CD8-positive, alpha-beta memory T cell (primary cell): ENCODE data around the gene ZFP91. TPM values are rescaled to one million over a fixed set of nuclear protein-coding genes. Genes with fewer than 3 reads are reported as not detected.
A peak's percentile ranks its signal among the peaks of the same experiment; 100 is the strongest.

ENCODE experiments used
- CTCF ChIA-PET: fragments of 350-600 bp; sonication (Branson Sonifier 250); formaldehyde crosslinking; loops from one replicate; lab custom pipeline; 2021; ENCODE audit warnings: antibody characterized with exemption; lab: Charles Lee
- POLR2A ChIA-PET: fragments of 350-600 bp; sonication (Branson Sonifier 250); formaldehyde crosslinking; loops from one replicate; lab custom pipeline; 2021; ENCODE audit warnings: antibody characterized with exemption; lab: Charles Lee
- DNase-seq, 5 donors: peaks; one replicate each; pipeline versions ENCODE4 v3.0.0 to v3.0.0-alpha.2; 2020 to 2022; ENCODE audit warnings: mixed read lengths in 1 of 5
- H3K27ac ChIP-seq: one replicate; pipeline ENCODE4 v1.7.0; 2013; ENCODE audit warnings: low read depth, mild to moderate bottlenecking, low read length, moderate library complexity
- H3K27me3 ChIP-seq: 2 replicates; pipeline ENCODE4 v1.7.0; 2013; ENCODE audit warnings: low read length, mild to moderate bottlenecking; ENCODE audit not compliant: insufficient read depth, poor library complexity, severe bottlenecking
- H3K36me3 ChIP-seq: 2 replicates; pipeline ENCODE4 v1.7.0; 2013; ENCODE audit warnings: mild to moderate bottlenecking, low read length, moderate library complexity; ENCODE audit not compliant: insufficient read depth
- H3K4me1 ChIP-seq: 2 replicates; pipeline ENCODE4 v1.7.0; 2013; ENCODE audit warnings: mild to moderate bottlenecking, low read length, moderate library complexity; ENCODE audit not compliant: insufficient read depth
- H3K4me3 ChIP-seq: 2 replicates; pipeline ENCODE4 v1.7.0; 2013; ENCODE audit warnings: mild to moderate bottlenecking, low read length
- H3K9me3 ChIP-seq: 2 replicates; pipeline ENCODE4 v1.7.0; 2013; ENCODE audit warnings: mild to moderate bottlenecking, low read length
- H3K27ac Mint-ChIP-seq, 8 donors: one replicate each; pipeline ENCODE4 v1.8.0; 2020 to 2021; ENCODE audit warnings: mixed read lengths in 8 of 8, mild to moderate bottlenecking in 6 of 8, inconsistent platforms in 3 of 8, moderate library complexity in 3 of 8
- H3K27me3 Mint-ChIP-seq, 2 donors: one replicate each; pipeline ENCODE4 v1.8.0; 2020 to 2021; ENCODE audit warnings: mixed read lengths in 2 of 2, mild to moderate bottlenecking in 1 of 2, moderate library complexity in 1 of 2
- H3K36me3 Mint-ChIP-seq, 3 donors: one replicate each; pipeline ENCODE4 v1.8.0; 2020 to 2021; ENCODE audit warnings: mixed read lengths in 3 of 3, inconsistent platforms in 1 of 3, mild to moderate bottlenecking in 1 of 3
- H3K4me1 Mint-ChIP-seq, 3 donors: one replicate each; pipeline ENCODE4 v1.8.0; 2020 to 2021; ENCODE audit warnings: mixed read lengths in 3 of 3, inconsistent platforms in 1 of 3, mild to moderate bottlenecking in 1 of 3
- H3K4me3 Mint-ChIP-seq, 7 donors: one replicate each; pipeline ENCODE4 v1.8.0; 2020 to 2021; ENCODE audit warnings: mixed read lengths in 7 of 7, mild to moderate bottlenecking in 6 of 7, moderate library complexity in 4 of 7, inconsistent platforms in 2 of 7
- H3K9me3 Mint-ChIP-seq, 5 donors: one replicate each; pipeline ENCODE4 v1.8.0; 2020 to 2022; ENCODE audit warnings: mixed read lengths in 5 of 5, mild to moderate bottlenecking in 3 of 5, moderate library complexity in 2 of 5, inconsistent platforms in 1 of 5
- polyA plus RNA-seq: library from polyadenylated mRNA; unstranded; fragments of 300-500 nt; fragmentation: Illumina TruSeq; gene quantifications from one replicate; pipeline ENCODE4 v1.2.3, GENCODE V29; 2021
- total RNA-seq, 2 experiments: library from RNA; stranded (reverse); gene quantifications; one replicate each; pipeline ENCODE4 v1.2.3, GENCODE V29; 2021

ZFP91 gene
- total and polyA plus RNA-seq, 3 experiments from 2014 or later, result 6.9 to 61.7 (median 61.0) TPM

DNA sequence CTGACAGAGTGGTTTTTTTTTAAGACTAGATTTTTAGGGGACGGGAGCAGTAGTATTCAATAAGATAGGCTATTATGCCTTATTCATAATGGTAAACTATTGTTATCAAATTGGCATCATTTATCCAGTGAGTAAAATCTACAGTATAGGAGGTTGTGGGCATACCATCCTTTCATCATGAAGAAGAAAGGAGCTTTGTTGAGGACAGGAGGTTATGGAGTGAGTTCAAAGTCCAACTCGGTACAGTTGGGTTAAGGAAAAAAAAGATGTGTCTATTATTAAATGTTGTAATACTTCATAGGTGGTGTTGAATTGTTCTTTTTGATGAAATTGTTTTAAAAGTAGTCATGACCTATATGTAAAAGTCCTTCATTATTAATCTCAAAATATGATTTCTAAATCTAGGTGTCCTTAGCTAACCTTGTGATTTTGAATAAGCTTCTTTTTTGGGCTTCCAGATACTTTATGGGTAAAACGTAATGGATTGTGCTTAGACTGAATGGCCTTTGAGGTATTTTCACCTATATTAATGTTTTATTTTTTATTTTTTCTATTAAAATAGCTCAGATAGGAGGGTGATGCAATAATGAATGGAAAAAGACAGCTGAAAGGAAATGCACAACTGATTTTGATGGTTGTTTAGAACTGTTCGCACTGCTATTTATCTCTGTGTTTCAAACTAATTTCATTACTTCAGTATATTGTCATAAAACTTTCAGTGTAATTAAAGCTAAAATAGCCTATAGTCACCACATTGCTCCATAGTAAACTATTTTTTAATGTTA lies 28.3 kb downstream of the ZFP91 start:
- Mint-ChIP-seq H3K36me3 (peaks cover 11 to 55% (median 19%) of the 10 kb centered on the region in 3 donors), H3K27ac (peak overlapping the region in 6 of 8 donors; percentile 14 to 85 (median 44)), H3K4me1 (peaks cover 55 to 74% (median 66%) of the 10 kb centered on the region in 3 donors)

DNA sequence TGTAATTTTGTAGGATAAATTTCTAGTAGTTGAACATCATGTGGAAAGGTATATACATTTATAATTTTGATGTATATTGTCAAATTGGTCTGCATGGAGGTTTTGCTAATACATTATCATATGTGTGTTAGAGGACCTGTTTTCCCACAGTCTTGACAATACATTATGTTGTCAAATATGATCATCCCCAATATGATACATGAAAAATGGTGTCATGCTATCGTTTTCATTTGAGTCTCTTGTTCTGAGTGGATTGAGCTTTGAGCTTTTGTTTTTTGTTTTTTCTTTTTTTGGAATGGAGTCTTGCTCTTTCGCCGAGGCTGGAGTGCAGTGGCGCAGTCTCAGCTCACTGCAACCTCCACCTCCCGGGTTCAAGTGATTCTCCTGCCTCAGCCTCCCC lies 29.5 kb downstream of the ZFP91 start:
- Histone ChIP-seq H3K9me3 (no peaks in the 10 kb centered on the region), H3K4me1 (peaks cover 24% of the 10 kb centered on the region), H3K27me3 (no peaks in the 10 kb centered on the region), H3K4me3 (no peak overlapping the region), H3K27ac (no peak overlapping the region), H3K36me3 (peaks cover 36% of the 10 kb centered on the region)
- H3K27me3 Mint-ChIP-seq, result no peaks in the 10 kb centered on the region
- no peak for DNase-seq
- peak overlapping the region in 1 of 8 donors; percentile 14 for H3K27ac Mint-ChIP-seq
- CTCF ChIA-PET, result interaction anchor here (7.8 kb wide), 1 partner anchor 40 kb away, joined by 27 read pairs; no protein-coding TSS in a partner anchor
- no peak overlapping the region for H3K4me3 Mint-ChIP-seq
- peaks cover 11 to 57% (median 25%) of the 10 kb centered on the region in 3 donors for H3K36me3 Mint-ChIP-seq
- POLR2A ChIA-PET, result no interaction called here
- peaks cover 43 to 63% (median 53%) of the 10 kb centered on the region in 3 donors for H3K4me1 Mint-ChIP-seq
- H3K9me3 Mint-ChIP-seq, result no peaks in the 10 kb centered on the region

More for the DNA sequence above, 28.3 kb downstream of the ZFP91 start:
- no peak overlapping the region for H3K4me3 Mint-ChIP-seq
- Histone ChIP-seq H3K4me1 (peaks cover 24% of the 10 kb centered on the region), H3K27me3 (no peaks in the 10 kb centered on the region), H3K9me3 (no peaks in the 10 kb centered on the region), H3K36me3 (peaks cover 24% of the 10 kb centered on the region), H3K4me3 (no peak overlapping the region), H3K27ac (no peak overlapping the region)
- no peak for DNase-seq
- ChIA-PET POLR2A (interaction anchor here (1.2 kb wide), 1 partner anchor 9 kb away, joined by 3 read pairs; no protein-coding TSS in a partner anchor), CTCF (interaction anchor here (1.5 to 7.8 kb wide), 2 partner anchors 22 to 39 kb away, joined by 5 to 27 read pairs; no protein-coding TSS in a partner anchor)
- no peaks in the 10 kb centered on the region for H3K27me3 Mint-ChIP-seq
- H3K9me3 Mint-ChIP-seq, result no peaks in the 10 kb centered on the region

DNA sequence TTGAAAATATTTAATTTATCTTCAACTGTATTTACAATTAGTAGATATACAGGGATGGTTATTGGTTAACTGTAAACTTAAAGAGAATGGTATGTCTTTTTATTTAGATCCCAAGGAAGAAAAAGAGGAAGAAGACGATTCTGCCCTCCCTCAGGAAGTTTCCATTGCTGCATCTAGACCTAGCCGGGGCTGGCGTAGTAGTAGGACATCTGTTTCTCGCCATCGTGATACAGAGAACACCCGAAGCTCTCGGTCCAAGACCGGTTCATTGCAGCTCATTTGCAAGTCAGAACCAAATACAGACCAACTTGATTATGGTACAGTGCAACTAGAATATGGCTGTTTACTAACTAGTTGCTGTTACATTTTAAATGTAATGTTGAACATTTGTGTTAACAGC lies 30.9 kb downstream of the ZFP91 start:
- no peak overlapping the region for H3K4me3 ChIP-seq
- peaks cover 19% of the 10 kb centered on the region for H3K4me1 ChIP-seq
- Mint-ChIP-seq H3K4me3 (no peak overlapping the region), H3K4me1 (peaks cover 31 to 49% (median 40%) of the 10 kb centered on the region in 3 donors), H3K36me3 (peaks cover 18 to 65% (median 30%) of the 10 kb centered on the region in 3 donors), H3K27me3 (no peaks in the 10 kb centered on the region), H3K27ac (peak overlapping the region in 2 of 8 donors; percentile 3 to 22), H3K9me3 (no peaks in the 10 kb centered on the region)
- H3K36me3 ChIP-seq, result peaks cover 48% of the 10 kb centered on the region
- no peak overlapping the region for H3K27ac ChIP-seq
- ChIA-PET CTCF (interaction anchor here (1.4 to 7.8 kb wide), 2 partner anchors 42 to 86 kb away, joined by 3 to 27 read pairs; no protein-coding TSS in a partner anchor), POLR2A (no interaction called here)
- no peaks in the 10 kb centered on the region for H3K9me3 ChIP-seq
- no peaks in the 10 kb centered on the region for H3K27me3 ChIP-seq
- DNase-seq, result no peak

DNA sequence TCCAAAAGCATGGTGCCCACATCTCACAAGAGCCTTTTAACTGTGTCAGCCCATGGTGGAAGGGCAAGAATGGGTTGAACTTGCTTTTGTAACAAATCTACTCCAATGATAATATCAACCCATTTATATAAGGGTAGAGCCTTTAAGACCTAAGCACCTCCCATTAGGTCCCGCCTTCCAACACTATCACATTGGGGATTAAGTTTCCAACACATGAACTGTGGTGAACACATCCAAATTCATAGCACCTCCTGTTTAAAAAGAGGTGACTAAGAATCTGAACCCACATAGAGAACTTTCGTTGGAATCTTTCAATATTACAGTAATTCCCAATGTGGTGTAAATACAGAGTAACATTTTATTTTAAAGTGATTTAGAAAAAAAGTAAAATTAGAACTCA lies 34.4 kb downstream of the ZFP91 start:
- H3K36me3 Mint-ChIP-seq, result peaks cover 18 to 88% (median 47%) of the 10 kb centered on the region in 3 donors

DNA sequence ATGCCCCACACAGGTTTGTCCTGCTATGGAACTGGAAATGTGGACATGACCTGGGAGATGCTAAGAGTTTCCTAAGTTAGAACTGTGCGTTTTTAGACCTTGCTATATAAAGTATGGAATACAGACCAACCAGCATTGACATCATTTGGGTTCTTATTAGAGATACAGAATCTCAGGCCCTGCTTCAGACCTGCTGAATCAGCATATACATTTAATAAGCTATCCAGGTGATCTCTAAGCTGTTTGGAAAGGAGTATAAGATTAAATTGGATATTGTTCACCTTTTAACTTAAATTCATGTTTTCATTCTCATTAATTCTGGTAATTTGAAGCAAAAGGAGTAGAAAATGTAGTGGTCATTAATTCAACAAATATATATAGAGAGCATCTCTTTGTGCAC lies 36.7 kb downstream of the ZFP91 start:
- no peaks in the 10 kb centered on the region for H3K4me1 ChIP-seq
- Mint-ChIP-seq H3K27me3 (no peaks in the 10 kb centered on the region), H3K27ac (peak overlapping the region in 2 of 8 donors; percentile 25 to 71), H3K36me3 (peaks cover 18 to 94% (median 52%) of the 10 kb centered on the region in 3 donors), H3K9me3 (no peaks in the 10 kb centered on the region), H3K4me3 (no peak overlapping the region), H3K4me1 (peaks cover 0 to 13% (median 4%) of the 10 kb centered on the region in 3 donors)
- no peaks in the 10 kb centered on the region for H3K27me3 ChIP-seq
- ChIA-PET POLR2A (no interaction called here), CTCF (no interaction called here)
- no peaks in the 10 kb centered on the region for H3K9me3 ChIP-seq
- H3K4me3 ChIP-seq, result no peak overlapping the region
- DNase-seq, result no peak
- no peak overlapping the region for H3K27ac ChIP-seq
- H3K36me3 ChIP-seq, result peaks cover 72% of the 10 kb centered on the region

More for the DNA sequence above, 34.4 kb downstream of the ZFP91 start:
- Mint-ChIP-seq H3K27ac (no peak overlapping the region), H3K4me3 (no peak overlapping the region), H3K9me3 (no peaks in the 10 kb centered on the region), H3K27me3 (no peaks in the 10 kb centered on the region), H3K4me1 (peaks cover 10 to 23% (median 11%) of the 10 kb centered on the region in 3 donors)
- H3K27me3 ChIP-seq, result no peaks in the 10 kb centered on the region
- no peak for DNase-seq
- H3K4me1 ChIP-seq, result no peaks in the 10 kb centered on the region
- H3K9me3 ChIP-seq, result no peaks in the 10 kb centered on the region
- POLR2A ChIA-PET, result no interaction called here
- CTCF ChIA-PET, result no interaction called here
- no peak overlapping the region for H3K27ac ChIP-seq
- H3K4me3 ChIP-seq, result no peak overlapping the region
- H3K36me3 ChIP-seq, result peaks cover 69% of the 10 kb centered on the region

DNA sequence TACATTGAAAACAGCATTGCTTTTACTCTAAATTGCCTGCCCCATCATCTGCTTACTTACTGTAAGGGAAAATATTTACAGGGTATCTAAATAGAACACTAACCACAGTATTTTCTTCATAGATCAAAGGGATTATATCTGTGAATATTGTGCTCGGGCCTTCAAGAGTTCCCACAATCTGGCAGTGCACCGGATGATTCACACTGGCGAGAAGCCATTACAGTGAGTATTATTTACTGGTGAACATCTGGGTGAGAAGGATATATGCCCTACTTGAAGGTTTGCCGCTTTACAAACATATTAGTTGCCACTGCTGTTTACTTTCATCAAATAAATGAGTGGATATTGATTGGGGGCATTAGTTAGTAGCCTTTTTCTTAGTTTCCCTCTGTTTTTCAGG lies 37.7 kb downstream of the ZFP91 start:
- Histone ChIP-seq H3K4me3 (no peak overlapping the region), H3K27me3 (no peaks in the 10 kb centered on the region), H3K36me3 (peaks cover 62% of the 10 kb centered on the region), H3K9me3 (no peaks in the 10 kb centered on the region), H3K27ac (no peak overlapping the region), H3K4me1 (no peaks in the 10 kb centered on the region)
- POLR2A ChIA-PET, result no interaction called here
- DNase-seq, result no peak
- no peak overlapping the region for H3K4me3 Mint-ChIP-seq
- peak overlapping the region in 2 of 8 donors; percentile 6 to 45 for H3K27ac Mint-ChIP-seq
- CTCF ChIA-PET, result no interaction called here
- peaks cover 0 to 8% (median under 1%) of the 10 kb centered on the region in 3 donors for H3K4me1 Mint-ChIP-seq
- H3K27me3 Mint-ChIP-seq, result no peaks in the 10 kb centered on the region
- no peaks in the 10 kb centered on the region for H3K9me3 Mint-ChIP-seq
- H3K36me3 Mint-ChIP-seq, result peaks cover 14 to 89% (median 46%) of the 10 kb centered on the region in 3 donors

DNA sequence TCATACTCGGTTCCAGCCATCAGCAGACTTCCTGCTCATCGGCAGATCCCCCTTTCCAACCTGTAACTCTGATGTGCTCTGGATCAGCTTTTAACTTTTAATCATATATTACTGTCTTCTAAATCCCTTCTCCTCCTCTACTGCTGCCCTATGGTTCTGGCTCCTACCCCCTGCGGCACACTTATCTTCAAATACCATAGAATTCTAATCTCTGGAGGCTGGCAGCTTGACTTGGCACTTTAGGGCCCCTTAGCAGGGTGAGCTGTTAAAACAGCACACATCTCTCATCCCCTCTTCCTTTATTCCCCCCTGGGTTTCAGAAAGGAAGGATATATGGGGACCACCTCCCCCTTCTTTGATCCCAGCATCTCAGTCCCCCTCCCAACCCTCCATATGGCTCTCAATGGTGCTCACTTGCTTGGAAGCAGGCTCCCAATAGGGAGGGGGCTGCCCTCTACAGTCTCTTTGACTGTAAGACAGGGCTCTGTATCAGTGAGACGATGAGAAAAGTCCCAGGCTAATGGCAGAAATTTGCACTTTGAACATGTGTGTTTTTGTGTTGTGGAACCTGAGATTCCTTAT lies 39.2 kb downstream of the ZFP91 start:
- Histone ChIP-seq H3K4me1 (no peaks in the 10 kb centered on the region), H3K4me3 (no peak overlapping the region), H3K36me3 (peaks cover 53% of the 10 kb centered on the region), H3K27me3 (no peaks in the 10 kb centered on the region), H3K27ac (no peak overlapping the region), H3K9me3 (no peaks in the 10 kb centered on the region)
- CTCF ChIA-PET, result interaction anchor here (0.7 to 1.4 kb wide), 3 partner anchors 11 to 170 kb away, joined by 3 to 4 read pairs (median 3); no protein-coding TSS in a partner anchor
- POLR2A ChIA-PET, result interaction anchor here (0.7 kb wide), 1 partner anchor 429 kb away, joined by 3 read pairs; no protein-coding TSS in a partner anchor
- H3K9me3 Mint-ChIP-seq, result no peaks in the 10 kb centered on the region
- DNase-seq, result no peak
- no peak overlapping the region for H3K4me3 Mint-ChIP-seq
- H3K36me3 Mint-ChIP-seq, result peaks cover 7 to 88% (median 35%) of the 10 kb centered on the region in 3 donors
- peak overlapping the region in 6 of 8 donors; percentile 6 to 94 (median 67) for H3K27ac Mint-ChIP-seq
- H3K4me1 Mint-ChIP-seq, result peaks cover 0 to 4% (median 0%) of the 10 kb centered on the region in 3 donors
- no peaks in the 10 kb centered on the region for H3K27me3 Mint-ChIP-seq
